GM12878 (cell line): ENCODE measurements around the gene PRKCZ. TPM values are rescaled to one million over a fixed set of nuclear protein-coding genes. Genes with fewer than 3 reads are reported as not detected.

Source experiments
- ATAC-seq: fragments of 200-7000 bp; cut with Tn5 transposase; 3 replicates; pipeline ENCODE4 v1.9.1; 2020; ENCODE audit warnings: mild to moderate bottlenecking, moderate library complexity
- BruUV-seq: library from RNA; stranded (reverse); fragments of 400-500 nt; replicated peaks from 2 replicates; lab custom pipeline; 2021; lab: Mats Ljungman, UMichigan
- CTCF ChIA-PET: fragments of 300-600 bp; sonication (Branson Sonifier 250); formaldehyde crosslinking; extraction: SDS; loops from one replicate; lab custom pipeline; 2021; ENCODE audit warnings: inconsistent platforms; lab: Yijun Ruan, JAX
- POLR2A ChIA-PET: fragments of 350-600 bp; formaldehyde crosslinking; extraction: SDS; loops from one replicate; lab custom pipeline; 2021; ENCODE audit warnings: inconsistent platforms; lab: Charles Lee
- RAD21 ChIA-PET: fragments of 300-600 bp; sonication (Branson Sonifier 250); formaldehyde crosslinking; loops from one replicate; lab custom pipeline; 2023; ENCODE audit warnings: antibody characterized with exemption; ENCODE audit not compliant: unreplicated experiment; lab: Charles Lee
- SMC1A ChIA-PET: fragments of 300-600 bp; sonication (Branson Sonifier 250); formaldehyde crosslinking; loops from one replicate; lab custom pipeline; 2023; ENCODE audit not compliant: unreplicated experiment, uncharacterized antibody; lab: Charles Lee
- DNase-seq: peaks from one replicate; pipeline ENCODE4 v3.0.0-alpha.2; 2011; ENCODE audit warnings: low read depth, low spot score
- FAIRE-seq: peaks from 3 replicates; lab custom pipeline; 2011; peaks lifted over from hg19 to GRCh38; lab: Jason Lieb, UNC
- H2AFZ ChIP-seq: 2 replicates; pipeline ENCODE4 v1.6.0; 2011; ENCODE audit warnings: low read depth, low read length, control low read depth; ENCODE audit not compliant: control insufficient read depth
- H3K27ac ChIP-seq: 2 replicates; pipeline ENCODE4 v1.5.1; 2011; ENCODE audit warnings: control low read depth; ENCODE audit not compliant: control insufficient read depth, insufficient read depth
- H3K27me3 ChIP-seq, 2 experiments: replicated peaks in 1 of 2; 2 replicates each; pipeline versions ENCODE4 v1.6.0 to v1.6.1; 2011; ENCODE audit warnings: low read length in 1 of 2; ENCODE audit not compliant: control insufficient read depth in 2 of 2, insufficient read depth in 2 of 2
- H3K36me3 ChIP-seq, 2 experiments: 2 replicates each; pipeline ENCODE4 v1.5.1; 2011; ENCODE audit warnings: low read length in 1 of 2; ENCODE audit not compliant: control insufficient read depth in 2 of 2, insufficient read depth in 2 of 2
- H3K4me1 ChIP-seq: 2 replicates; pipeline ENCODE4 v1.6.1; 2011; ENCODE audit warnings: mild to moderate bottlenecking, low read length, moderate library complexity, mixed read lengths; ENCODE audit not compliant: control insufficient read depth, insufficient read depth
- H3K4me2 ChIP-seq: 2 replicates; pipeline ENCODE4 v1.6.0; 2011; ENCODE audit warnings: control low read depth; ENCODE audit not compliant: control insufficient read depth, insufficient read depth
- H3K4me3 ChIP-seq: fragments of 200-600 bp; sonication (generic); 2 replicates; pipeline ENCODE4 v1.5.1; 2016
- H3K79me2 ChIP-seq: 2 replicates; pipeline ENCODE4 v1.6.0; 2011; ENCODE audit warnings: low read length; ENCODE audit not compliant: control insufficient read depth, insufficient read depth
- H3K9ac ChIP-seq: 2 replicates; pipeline ENCODE4 v1.8.0; 2011; ENCODE audit warnings: low read length, control low read depth, mixed read lengths; ENCODE audit not compliant: control insufficient read depth, insufficient read depth
- H3K9me3 ChIP-seq: replicated peaks from 3 replicates; pipeline ENCODE4 v1.5.1; 2011; ENCODE audit warnings: mild to moderate bottlenecking, low read length; ENCODE audit not compliant: control insufficient read depth, insufficient read depth
- H4K20me1 ChIP-seq: 2 replicates; pipeline ENCODE4 v1.6.0; 2011; ENCODE audit not compliant: control insufficient read depth, insufficient read depth
- BHLHE40 ChIP-seq, 2 experiments: fragments of 450-650 bp in 1 of 2; IDR thresholded peaks; 2 replicates each; pipeline ENCODE4 v1.6.1; 2011 to 2017; ENCODE audit warnings: low read depth in 2 of 2, borderline replicate concordance in 1 of 2, improper control_type of control experiment in 1 of 2, low read length in 1 of 2, mild to moderate bottlenecking in 1 of 2
- CBX5 ChIP-seq: sonication (generic); IDR thresholded peaks from 2 replicates; pipeline ENCODE4 v1.6.1; 2016; ENCODE audit warnings: low read depth, moderate library complexity, mild to moderate bottlenecking, inconsistent platforms
- DPF2 ChIP-seq: fragments of 450-650 bp; IDR thresholded peaks from 2 replicates; pipeline ENCODE4 v1.6.1; 2017; ENCODE audit warnings: mild to moderate bottlenecking
- EGR1 ChIP-seq, 2 experiments: IDR thresholded peaks; 1 replicate in 1 of 2; 2 replicates in 1 of 2; pipeline ENCODE4 v1.6.1; 2011 to 2012; ENCODE audit warnings: low read depth in 2 of 2, low read length in 2 of 2, borderline replicate concordance in 1 of 2, mild to moderate bottlenecking in 1 of 2, moderate library complexity in 1 of 2
- EZH2 ChIP-seq: IDR thresholded peaks from 2 replicates; pipeline ENCODE4 v1.6.1; 2012; ENCODE audit warnings: low read depth, mild to moderate bottlenecking, control low read depth, inconsistent platforms, low read length, borderline replicate concordance; ENCODE audit not compliant: control insufficient read depth
- KAT2A ChIP-seq: conservative IDR thresholded peaks from 2 replicates; pipeline ENCODE4 v1.6.1; 2011; ENCODE audit warnings: low read depth, low read length; ENCODE audit not compliant: control insufficient read depth
- MEF2B ChIP-seq: fragments of 450-650 bp; IDR thresholded peaks from 2 replicates; pipeline ENCODE4 v1.6.1; 2018; ENCODE audit warnings: mild to moderate bottlenecking, moderate library complexity; ENCODE audit not compliant: partially characterized antibody, poor library complexity, severe bottlenecking
- NFXL1 ChIP-seq: fragments of 450-650 bp; IDR thresholded peaks from 2 replicates; pipeline ENCODE4 v1.6.1; 2017; ENCODE audit warnings: antibody characterized with exemption, mild to moderate bottlenecking, borderline replicate concordance
- NRF1 ChIP-seq: conservative IDR thresholded peaks from 2 replicates; pipeline ENCODE4 v1.6.1; 2011; ENCODE audit warnings: mild to moderate bottlenecking, low read depth, low read length, improper control_type of control experiment
- PAX8 ChIP-seq: fragments of 450-650 bp; IDR thresholded peaks from 2 replicates; pipeline ENCODE4 v1.6.1; 2017; ENCODE audit warnings: mild to moderate bottlenecking, moderate library complexity
- POLR2A ChIP-seq: IDR thresholded peaks from 2 replicates; pipeline ENCODE4 v1.6.1; 2011; ENCODE audit warnings: low read depth, mild to moderate bottlenecking, low read length
- RELA ChIP-seq: fragments of 450-650 bp; IDR thresholded peaks from 2 replicates; pipeline ENCODE4 v1.8.0; 2014; ENCODE audit warnings: borderline replicate concordance; ENCODE audit not compliant: partially characterized antibody
- SMC3 ChIP-seq: IDR thresholded peaks from 2 replicates; pipeline ENCODE4 v1.6.1; 2011; ENCODE audit warnings: low read length, improper control_type of control experiment, borderline replicate concordance
- SP1 ChIP-seq: IDR thresholded peaks from one replicate; pipeline ENCODE4 v1.6.1; 2011; ENCODE audit warnings: low read depth, low read length
- SREBF2 ChIP-seq: IDR thresholded peaks from 2 replicates; pipeline ENCODE4 v1.6.1; 2012; ENCODE audit warnings: mild to moderate bottlenecking, low read length
- SUZ12 ChIP-seq: fragments of 200-600 bp; sonication (generic); IDR thresholded peaks from one replicate; pipeline ENCODE4 v1.6.1; 2018; ENCODE audit warnings: antibody characterized with exemption, mild to moderate bottlenecking; ENCODE audit not compliant: unreplicated experiment
- ZNF384 ChIP-seq: IDR thresholded peaks from 2 replicates; pipeline ENCODE4 v1.6.1; 2012; ENCODE audit warnings: low read depth, mild to moderate bottlenecking, low read length, improper control_type of control experiment, borderline replicate concordance
- ZSCAN29 ChIP-seq: fragments of 450-650 bp; IDR thresholded peaks from 2 replicates; pipeline ENCODE4 v1.6.1; 2017; ENCODE audit warnings: mild to moderate bottlenecking, moderate library complexity
- WGBS: methylation state at CpG from one replicate; pipeline ENCODE4 v1.1.6; 2016; ENCODE audit warnings: low lambda C conversion rate; ENCODE audit not compliant: insufficient replicate concordance, insufficient coverage; ENCODE audit errors: missing lambda C conversion rate; 5-methylcytosine and 5-hydroxymethylcytosine counted together
- in situ Hi-C: fragments of 300-500 bp; cut with MboI; formaldehyde crosslinking; loops from 9 replicates; pipeline ENCODE4 v1.14.3; 2018; ENCODE audit warnings: mixed read lengths
- intact Hi-C: fragments of 100-400 bp; cut with micrococcal nuclease; formaldehyde crosslinking; loops from one replicate; pipeline ENCODE4 v1.14.2; 2022; ENCODE audit not compliant: unreplicated experiment
- polyA plus RNA-seq, 11 experiments: library from polyadenylated mRNA; depleted of rRNA in 4 of 11; unstranded in 6 of 11; stranded (reverse) in 5 of 11; fragments of >200 nt; fragmentation: Nextera tagmentation in 4 of 11; fragmentation: Illumina TruSeq in 1 of 11; extraction: Ambion mirVana in 4 of 11; extraction: Trizol in 1 of 11; gene quantifications; 1 replicate in 1 of 11; 2 replicates in 10 of 11; pipeline versions ENCODE4 v1.2.1 to v1.2.3, GENCODE V29; 2011 to 2016; ENCODE audit warnings: inconsistent platforms in 2 of 11, missing spikeins in 2 of 11, low read depth in 1 of 11
- total RNA-seq, 4 experiments: library from RNA; depleted of rRNA in 3 of 4; stranded (reverse); fragments of >200 nt in 3 of 4; fragmentation: Illumina TruSeq in 1 of 4; extraction: Trizol in 1 of 4; gene quantifications; 2 replicates each; pipeline versions ENCODE4 v1.2.1 to v1.2.3, GENCODE V29; 2013 to 2021

The PRKCZ gene
- total and polyA plus RNA-seq, 10 of the 15 experiments (the other 5 are each of a cell fraction or from before 2014, with no cell fraction given): 0.05 to 1.9 (median 0.64) TPM; not detected in 1

DNA sequence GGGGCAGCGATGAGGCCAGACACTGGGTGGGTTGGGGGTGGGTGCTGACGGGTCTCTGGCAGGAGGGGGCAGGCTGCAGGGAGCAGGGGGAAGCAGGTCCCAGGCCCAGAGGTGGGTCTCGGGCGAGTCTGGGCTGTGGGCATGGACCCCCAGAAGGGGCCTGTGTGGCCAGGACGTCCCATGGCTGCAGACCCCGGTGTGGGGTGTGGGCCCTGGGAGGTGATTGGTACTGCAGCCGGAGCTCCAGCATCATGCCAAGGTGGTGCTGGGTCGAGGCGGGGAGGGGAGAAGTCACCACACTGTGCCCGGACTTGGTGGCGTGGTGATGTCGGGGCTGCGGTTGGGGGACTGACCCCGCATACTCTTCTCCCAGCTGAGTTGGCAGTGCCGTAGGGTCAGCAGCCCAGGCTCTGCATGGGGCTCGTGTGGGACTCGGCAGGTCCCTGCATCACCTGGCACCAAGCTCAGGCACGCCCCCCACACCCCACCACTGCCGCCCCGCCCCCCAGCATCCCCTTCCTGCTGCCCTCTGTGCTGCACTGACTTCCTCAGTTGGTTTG is 31.2 kb downstream of the PRKCZ start:
- H3K27me3 ChIP-seq: no peaks in the 10 kb centered on the region
- ChIA-PET POLR2A (no interaction called here), RAD21 (no interaction called here), CTCF (no interaction called here), SMC1A (no interaction called here)
- H3K79me2 ChIP-seq: no peaks in the 10 kb centered on the region
- no peak for ATAC-seq
- H3K4me2 ChIP-seq: no peak overlapping the region
- DNase-seq: no peak
- in situ Hi-C loops (no loop called here), intact Hi-C loops (no loop called here)
- H3K4me3 ChIP-seq: no peak overlapping the region
- no peak overlapping the region for H3K9ac ChIP-seq
- H4K20me1 ChIP-seq: no peaks in the 10 kb centered on the region
- peaks cover 4% of the 10 kb centered on the region; the same call in 1 of the 3 replicates for H3K9me3 ChIP-seq
- H3K36me3 ChIP-seq: no peaks in the 10 kb centered on the region
- WGBS: 86% methylated on average over 16 of the region's 20 CpGs
- no peaks in the 10 kb centered on the region for H3K4me1 ChIP-seq
- no peak for FAIRE-seq
- H2AFZ ChIP-seq: no peak overlapping the region
- TF ChIP-seq DPF2 (no peak), KAT2A (no peak), EZH2 (no peak), RELA (no peak), NRF1 (no peak), EGR1 (IDR thresholded peaks at IDR 0.05; ENCODE audit: borderline replicate concordance in 1 of 2, low read depth in 2 of 2, low read length in 2 of 2) (no peak), NFXL1 (no peak), POLR2A (no peak), ZNF384 (no peak), BHLHE40 (IDR thresholded peaks at IDR 0.05; ENCODE audit: borderline replicate concordance in 1 of 2, low read depth in 2 of 2, low read length in 1 of 2) (no peak), CBX5 (no peak), ZSCAN29 (no peak), SP1 (no peak), SMC3 (no peak), SREBF2 (no peak), PAX8 (no peak), MEF2B (no peak), SUZ12 (no peak)
- H3K27ac ChIP-seq: no peak overlapping the region
- no TSS peak for BruUV-seq
